Transverse colon (tissue), 3 donors: ENCODE measurements around the gene TCF7.

Experiments used
- POLR2A ChIP-seq: fragments of 450-650 bp; IDR thresholded peaks from one replicate; pipeline ENCODE4 v1.6.1; 2016; ENCODE audit warnings: antibody characterized with exemption, mild to moderate bottlenecking, moderate library complexity
- TF ChIP-seq, protein P1 (sequence below), 5 experiments: fragments of 200-600 bp in 3 of 5; fragments of 450-650 bp in 2 of 5; sonication (generic) in 3 of 5; IDR thresholded peaks; 1 replicate in 2 of 5; 2 replicates in 3 of 5; pipeline ENCODE4 v1.5.1; 2016 to 2017; ENCODE audit warnings: antibody characterized with exemption in 5 of 5, inconsistent platforms in 3 of 5, mild to moderate bottlenecking in 2 of 5, moderate library complexity in 1 of 5

DNA sequence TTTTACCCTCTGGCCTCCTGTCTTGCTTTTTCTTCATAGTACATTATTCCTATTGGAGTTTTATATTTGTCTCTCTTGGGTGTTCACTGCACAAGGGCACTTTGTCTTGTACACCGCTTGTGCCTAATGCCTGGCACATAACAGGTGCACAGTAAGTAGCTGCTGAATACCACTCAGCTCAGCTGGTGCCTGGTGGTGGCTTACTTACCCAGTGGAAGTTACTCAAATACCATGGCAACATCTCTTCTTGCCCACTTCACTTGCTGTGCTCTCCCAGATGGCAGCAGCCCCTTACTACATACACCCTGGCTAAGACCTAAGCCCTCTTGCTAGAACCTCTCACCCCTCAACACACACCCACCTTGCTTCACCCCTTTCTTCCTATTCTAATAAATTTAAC lies 73.6 kb downstream of the TCF7 start:
- TF ChIP-seq, protein P1, sequence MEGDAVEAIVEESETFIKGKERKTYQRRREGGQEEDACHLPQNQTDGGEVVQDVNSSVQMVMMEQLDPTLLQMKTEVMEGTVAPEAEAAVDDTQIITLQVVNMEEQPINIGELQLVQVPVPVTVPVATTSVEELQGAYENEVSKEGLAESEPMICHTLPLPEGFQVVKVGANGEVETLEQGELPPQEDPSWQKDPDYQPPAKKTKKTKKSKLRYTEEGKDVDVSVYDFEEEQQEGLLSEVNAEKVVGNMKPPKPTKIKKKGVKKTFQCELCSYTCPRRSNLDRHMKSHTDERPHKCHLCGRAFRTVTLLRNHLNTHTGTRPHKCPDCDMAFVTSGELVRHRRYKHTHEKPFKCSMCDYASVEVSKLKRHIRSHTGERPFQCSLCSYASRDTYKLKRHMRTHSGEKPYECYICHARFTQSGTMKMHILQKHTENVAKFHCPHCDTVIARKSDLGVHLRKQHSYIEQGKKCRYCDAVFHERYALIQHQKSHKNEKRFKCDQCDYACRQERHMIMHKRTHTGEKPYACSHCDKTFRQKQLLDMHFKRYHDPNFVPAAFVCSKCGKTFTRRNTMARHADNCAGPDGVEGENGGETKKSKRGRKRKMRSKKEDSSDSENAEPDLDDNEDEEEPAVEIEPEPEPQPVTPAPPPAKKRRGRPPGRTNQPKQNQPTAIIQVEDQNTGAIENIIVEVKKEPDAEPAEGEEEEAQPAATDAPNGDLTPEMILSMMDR (IDR thresholded peaks at IDR 0.05), result no peak
- no peak for TF ChIP-seq POLR2A
